ENCODE results near the gene PLA2G6.

Gene PLA2G6

DNA sequence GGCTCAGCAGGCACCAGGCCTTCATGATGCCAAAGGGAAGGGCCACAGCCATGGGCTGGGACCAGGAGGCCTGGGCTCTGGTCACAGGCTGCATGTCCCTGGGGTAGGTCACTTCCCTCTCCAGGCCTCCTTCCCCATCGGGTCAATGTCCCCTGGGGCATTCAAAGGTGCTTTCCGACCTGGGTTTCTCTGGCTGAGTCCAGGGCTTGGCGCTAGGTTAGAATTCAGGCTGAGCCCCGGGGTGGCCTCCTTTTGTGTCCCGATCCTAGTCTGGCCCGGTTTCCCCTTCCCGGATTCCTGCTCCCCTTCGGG, 32.3 kb upstream of the PLA2G6 start:
- Histone ChIP-seq H3K27me3 (ENCODE audit: control insufficient read depth, insufficient read depth, low read length) (no peaks in the 10 kb centered on the region), H3K4me1 (no peaks in the 10 kb centered on the region), H3K9me3 (ENCODE audit: control insufficient read depth, low read length) (no peaks in the 10 kb centered on the region), H3K9ac (no peak overlapping the region), H3K4me2 (ENCODE audit: low read length) (peak overlapping the region; percentile 47), H3K79me2 (no peaks in the 10 kb centered on the region), H3K27ac (no peak overlapping the region), H3K4me3 (ENCODE audit: low read depth, low read length) (no peak overlapping the region), H2AFZ (no peak overlapping the region), H3K36me3 (ENCODE audit: control insufficient read depth, insufficient read depth, low read length) (no peaks in the 10 kb centered on the region)
- TF ChIP-seq, protein P1, sequence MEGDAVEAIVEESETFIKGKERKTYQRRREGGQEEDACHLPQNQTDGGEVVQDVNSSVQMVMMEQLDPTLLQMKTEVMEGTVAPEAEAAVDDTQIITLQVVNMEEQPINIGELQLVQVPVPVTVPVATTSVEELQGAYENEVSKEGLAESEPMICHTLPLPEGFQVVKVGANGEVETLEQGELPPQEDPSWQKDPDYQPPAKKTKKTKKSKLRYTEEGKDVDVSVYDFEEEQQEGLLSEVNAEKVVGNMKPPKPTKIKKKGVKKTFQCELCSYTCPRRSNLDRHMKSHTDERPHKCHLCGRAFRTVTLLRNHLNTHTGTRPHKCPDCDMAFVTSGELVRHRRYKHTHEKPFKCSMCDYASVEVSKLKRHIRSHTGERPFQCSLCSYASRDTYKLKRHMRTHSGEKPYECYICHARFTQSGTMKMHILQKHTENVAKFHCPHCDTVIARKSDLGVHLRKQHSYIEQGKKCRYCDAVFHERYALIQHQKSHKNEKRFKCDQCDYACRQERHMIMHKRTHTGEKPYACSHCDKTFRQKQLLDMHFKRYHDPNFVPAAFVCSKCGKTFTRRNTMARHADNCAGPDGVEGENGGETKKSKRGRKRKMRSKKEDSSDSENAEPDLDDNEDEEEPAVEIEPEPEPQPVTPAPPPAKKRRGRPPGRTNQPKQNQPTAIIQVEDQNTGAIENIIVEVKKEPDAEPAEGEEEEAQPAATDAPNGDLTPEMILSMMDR (IDR thresholded peaks at IDR 0.05): no peak

GRCh38 chr22:38213319-38213989, 31.8 kb upstream of the PLA2G6 start:
- no peaks in the 10 kb centered on the region for H3K36me3 ChIP-seq (ENCODE audit: control insufficient read depth, insufficient read depth, low read length)
- TF ChIP-seq, protein P1 (IDR thresholded peaks at IDR 0.05): no peak
- H3K9ac ChIP-seq: no peak overlapping the region
- H3K27me3 ChIP-seq (ENCODE audit: control insufficient read depth, insufficient read depth, low read length): no peaks in the 10 kb centered on the region
- no peak overlapping the region for H3K27ac ChIP-seq
- H3K9me3 ChIP-seq (ENCODE audit: control insufficient read depth, low read length): no peaks in the 10 kb centered on the region
- no peak overlapping the region for H2AFZ ChIP-seq
- no peak overlapping the region for H3K4me3 ChIP-seq (ENCODE audit: low read depth, low read length)
- H3K79me2 ChIP-seq: peaks cover 2% of the 10 kb centered on the region
- H3K4me2 ChIP-seq (ENCODE audit: low read length): no peak overlapping the region
- no peaks in the 10 kb centered on the region for H3K4me1 ChIP-seq

GRCh38 chr22:38212442-38212841, 30.8 kb upstream of the PLA2G6 start:
- TF ChIP-seq, protein P1 (IDR thresholded peaks at IDR 0.05): no peak
- Histone ChIP-seq H3K27me3 (ENCODE audit: control insufficient read depth, insufficient read depth, low read length) (no peaks in the 10 kb centered on the region), H3K27ac (no peak overlapping the region), H3K9ac (no peak overlapping the region), H3K9me3 (ENCODE audit: control insufficient read depth, low read length) (no peaks in the 10 kb centered on the region), H3K36me3 (ENCODE audit: control insufficient read depth, insufficient read depth, low read length) (no peaks in the 10 kb centered on the region), H3K79me2 (peaks cover 3% of the 10 kb centered on the region), H3K4me1 (no peaks in the 10 kb centered on the region), H3K4me3 (ENCODE audit: low read depth, low read length) (no peak overlapping the region), H2AFZ (no peak overlapping the region), H3K4me2 (ENCODE audit: low read length) (no peak overlapping the region)

DNA sequence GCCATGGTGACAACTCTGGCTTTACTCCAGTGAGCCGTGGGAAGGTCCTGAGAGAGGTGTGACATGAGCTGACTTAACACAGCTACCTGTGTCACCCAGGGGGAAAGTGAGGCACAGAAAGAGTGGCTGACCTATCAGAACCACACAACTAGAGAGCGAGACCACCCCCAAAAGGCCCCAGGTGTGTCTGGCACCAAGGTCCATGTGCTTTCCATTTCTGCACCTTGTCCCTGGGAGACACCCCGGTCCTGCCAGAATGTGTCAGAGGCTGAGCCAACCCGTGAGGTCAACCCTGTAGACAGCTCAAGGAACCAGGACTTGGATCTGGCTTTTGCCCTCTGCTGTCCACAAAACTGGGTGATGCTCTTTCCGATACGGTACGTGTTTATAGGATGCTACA, 29.9 kb upstream of the PLA2G6 start:
- Histone ChIP-seq H2AFZ (no peak overlapping the region), H3K9me3 (ENCODE audit: control insufficient read depth, low read length) (no peaks in the 10 kb centered on the region), H3K9ac (no peak overlapping the region), H3K79me2 (peaks cover 3% of the 10 kb centered on the region), H3K27ac (no peak overlapping the region), H3K36me3 (ENCODE audit: control insufficient read depth, insufficient read depth, low read length) (no peaks in the 10 kb centered on the region), H3K4me3 (ENCODE audit: low read depth, low read length) (no peak overlapping the region), H3K27me3 (ENCODE audit: control insufficient read depth, insufficient read depth, low read length) (no peaks in the 10 kb centered on the region), H3K4me2 (ENCODE audit: low read length) (no peak overlapping the region), H3K4me1 (no peaks in the 10 kb centered on the region)
- TF ChIP-seq, protein P1 (IDR thresholded peaks at IDR 0.05): no peak

- Histone ChIP-seq H3K4me2 (ENCODE audit: low read length) (no peak overlapping the region), H3K4me3 (ENCODE audit: low read depth, low read length) (no peak overlapping the region), H3K27me3 (ENCODE audit: control insufficient read depth, insufficient read depth, low read length) (no peaks in the 10 kb centered on the region), H3K36me3 (ENCODE audit: control insufficient read depth, insufficient read depth, low read length) (no peaks in the 10 kb centered on the region), H2AFZ (no peak overlapping the region), H3K9me3 (ENCODE audit: control insufficient read depth, low read length) (no peaks in the 10 kb centered on the region), H3K9ac (no peak overlapping the region), H3K27ac (no peak overlapping the region), H3K79me2 (peaks cover 3% of the 10 kb centered on the region), H3K4me1 (no peaks in the 10 kb centered on the region)
- TF ChIP-seq, protein P1 (IDR thresholded peaks at IDR 0.05): no peak
These were observed 26.9 kb upstream of the PLA2G6 start for GRCh38 chr22:38208551-38208968.
